ENCODE measurements around the gene ADD1.
A peak's percentile ranks its signal among the peaks of the same experiment; 100 is the strongest.

DNA sequence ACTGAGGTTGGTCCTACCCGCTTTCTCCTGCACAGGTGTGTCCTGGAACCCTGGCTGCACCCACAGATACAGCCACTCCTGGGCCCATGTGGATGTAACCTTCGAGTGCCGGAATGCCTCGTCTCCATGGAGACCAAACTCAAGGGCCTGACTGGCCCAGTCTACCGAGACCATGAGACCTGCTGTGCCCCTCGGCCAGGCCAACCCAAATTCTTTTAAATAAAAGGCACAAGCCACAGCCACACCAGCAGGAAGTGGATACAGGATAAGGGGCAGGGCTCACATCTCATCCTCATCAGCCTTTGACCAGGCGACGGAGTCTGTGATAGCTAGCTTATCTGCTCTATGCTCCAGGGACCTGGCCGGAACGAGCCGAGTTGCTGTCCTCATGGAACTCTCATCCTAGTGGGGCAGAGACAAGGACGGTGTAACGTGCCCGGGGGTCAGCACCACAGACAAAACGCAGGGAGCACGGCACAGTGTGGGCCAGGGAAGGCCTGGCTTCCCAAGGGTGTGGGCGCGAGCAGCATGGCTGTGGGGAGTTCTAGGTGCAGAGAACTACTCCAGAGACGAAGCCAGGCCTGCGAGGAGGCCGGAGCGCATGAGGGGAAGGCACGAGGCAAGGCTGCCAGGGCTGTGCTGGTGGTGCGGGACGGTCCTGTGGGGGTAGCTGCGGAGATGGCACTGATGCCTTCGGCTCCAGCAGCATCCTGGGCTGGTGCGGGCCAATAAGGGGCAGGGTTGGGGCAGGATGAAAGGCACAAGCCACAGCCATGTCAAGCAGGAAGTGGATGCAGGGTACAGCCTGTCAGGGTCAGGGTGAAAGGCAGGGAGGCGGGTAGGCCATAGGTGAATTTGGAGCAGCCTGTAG is 96.9 kb downstream of the ADD1 start:
- TF ChIP-seq POLR2A (IDR thresholded peaks at IDR 0.05; ENCODE audit: low read depth), result no peak
- TF ChIP-seq, protein P1, sequence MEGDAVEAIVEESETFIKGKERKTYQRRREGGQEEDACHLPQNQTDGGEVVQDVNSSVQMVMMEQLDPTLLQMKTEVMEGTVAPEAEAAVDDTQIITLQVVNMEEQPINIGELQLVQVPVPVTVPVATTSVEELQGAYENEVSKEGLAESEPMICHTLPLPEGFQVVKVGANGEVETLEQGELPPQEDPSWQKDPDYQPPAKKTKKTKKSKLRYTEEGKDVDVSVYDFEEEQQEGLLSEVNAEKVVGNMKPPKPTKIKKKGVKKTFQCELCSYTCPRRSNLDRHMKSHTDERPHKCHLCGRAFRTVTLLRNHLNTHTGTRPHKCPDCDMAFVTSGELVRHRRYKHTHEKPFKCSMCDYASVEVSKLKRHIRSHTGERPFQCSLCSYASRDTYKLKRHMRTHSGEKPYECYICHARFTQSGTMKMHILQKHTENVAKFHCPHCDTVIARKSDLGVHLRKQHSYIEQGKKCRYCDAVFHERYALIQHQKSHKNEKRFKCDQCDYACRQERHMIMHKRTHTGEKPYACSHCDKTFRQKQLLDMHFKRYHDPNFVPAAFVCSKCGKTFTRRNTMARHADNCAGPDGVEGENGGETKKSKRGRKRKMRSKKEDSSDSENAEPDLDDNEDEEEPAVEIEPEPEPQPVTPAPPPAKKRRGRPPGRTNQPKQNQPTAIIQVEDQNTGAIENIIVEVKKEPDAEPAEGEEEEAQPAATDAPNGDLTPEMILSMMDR (IDR thresholded peaks at IDR 0.05), result no peak
- TF ChIP-seq EP300 (IDR thresholded peaks at IDR 0.05), result no peak
- peak in 1 of 2 donors; percentile 4 for TF ChIP-seq POLR2AphosphoS5 (IDR thresholded peaks at IDR 0.05)
